ENCODE measurements around the gene TIMM22. TPM values are rescaled to one million over a fixed set of nuclear protein-coding genes. Genes with fewer than 3 reads are reported as not detected.

The TIMM22 gene
- total RNA-seq, 1 donor from 2014 or later, result 12.6 TPM

- Mint-ChIP-seq H3K36me3 (ENCODE audit: unreplicated experiment) (peaks cover 8% of the 10 kb centered on the region), H3K4me1 (ENCODE audit: unreplicated experiment) (peaks cover 81% of the 10 kb centered on the region), H3K27me3 (ENCODE audit: unreplicated experiment) (no peaks in the 10 kb centered on the region), H3K4me3 (ENCODE audit: unreplicated experiment) (no peak overlapping the region), H3K27ac (ENCODE audit: unreplicated experiment) (peak overlapping the region; percentile 98), H3K9me3 (ENCODE audit: unreplicated experiment) (no peaks in the 10 kb centered on the region)
- no peak for TF ChIP-seq CTCF (IDR thresholded peaks at IDR 0.05)
- no peak for DNase-seq (ENCODE audit: extremely low spot score, unreplicated experiment)
These were observed 43.2 kb upstream of the TIMM22 start for GRCh38 chr17:953767-954166.

GRCh38 chr17:954431-955164 is 42.3 kb upstream of the TIMM22 start:
- Mint-ChIP-seq H3K4me1 (ENCODE audit: unreplicated experiment) (peaks cover 82% of the 10 kb centered on the region), H3K27me3 (ENCODE audit: unreplicated experiment) (no peaks in the 10 kb centered on the region), H3K36me3 (ENCODE audit: unreplicated experiment) (peaks cover 8% of the 10 kb centered on the region), H3K9me3 (ENCODE audit: unreplicated experiment) (no peaks in the 10 kb centered on the region), H3K4me3 (ENCODE audit: unreplicated experiment) (peak overlapping the region; percentile 1), H3K27ac (ENCODE audit: unreplicated experiment) (peak overlapping the region; percentile 98)
- no peak for TF ChIP-seq CTCF (IDR thresholded peaks at IDR 0.05)
- no peak for DNase-seq (ENCODE audit: extremely low spot score, unreplicated experiment)

GRCh38 chr17:956905-957304 is 40.0 kb upstream of the TIMM22 start:
- no peak for TF ChIP-seq CTCF (IDR thresholded peaks at IDR 0.05)
- Mint-ChIP-seq H3K9me3 (ENCODE audit: unreplicated experiment) (no peaks in the 10 kb centered on the region), H3K4me1 (ENCODE audit: unreplicated experiment) (peaks cover 69% of the 10 kb centered on the region), H3K27me3 (ENCODE audit: unreplicated experiment) (no peaks in the 10 kb centered on the region), H3K27ac (ENCODE audit: unreplicated experiment) (peak overlapping the region; percentile 38), H3K4me3 (ENCODE audit: unreplicated experiment) (no peak overlapping the region), H3K36me3 (ENCODE audit: unreplicated experiment) (peaks cover 8% of the 10 kb centered on the region)
- no peak for DNase-seq (ENCODE audit: extremely low spot score, unreplicated experiment)

GRCh38 chr17:957856-958421 is 39.0 kb upstream of the TIMM22 start:
- no peak overlapping the region for H3K4me3 Mint-ChIP-seq (ENCODE audit: unreplicated experiment)

More at GRCh38 chr17:957856-958421, 39.0 kb upstream of the TIMM22 start:
- Mint-ChIP-seq H3K9me3 (ENCODE audit: unreplicated experiment) (no peaks in the 10 kb centered on the region), H3K4me1 (ENCODE audit: unreplicated experiment) (peaks cover 71% of the 10 kb centered on the region), H3K27me3 (ENCODE audit: unreplicated experiment) (no peaks in the 10 kb centered on the region), H3K36me3 (ENCODE audit: unreplicated experiment) (peaks cover 8% of the 10 kb centered on the region), H3K27ac (ENCODE audit: unreplicated experiment) (peak overlapping the region; percentile 21)
- no peak for DNase-seq (ENCODE audit: extremely low spot score, unreplicated experiment)
- TF ChIP-seq CTCF (IDR thresholded peaks at IDR 0.05), result no peak
